Cardiac muscle cell (in vitro differentiated cells and primary cell): ENCODE data around the gene VPS9D1. TPM values are rescaled to one million over a fixed set of nuclear protein-coding genes. Genes with fewer than 3 reads are reported as not detected.
A peak's percentile ranks its signal among the peaks of the same experiment; 100 is the strongest.

Source experiments
- DNase-seq, 2 donors: peaks; one replicate each; pipeline versions ENCODE4 v3.0.0 to v3.0.0-alpha.2; 2010 to 2017; ENCODE audit warnings: low read depth in 1 of 2, low spot score in 1 of 2
- H3K27ac ChIP-seq: fragments of 200-600 bp; sonication (generic); 2 replicates; pipeline ENCODE4 v1.5.1; 2016
- H3K27me3 ChIP-seq: fragments of 200-600 bp; sonication (generic); 2 replicates; pipeline ENCODE4 v1.6.0; 2016; ENCODE audit warnings: control low read depth
- H3K36me3 ChIP-seq: fragments of 200-600 bp; sonication (generic); 2 replicates; pipeline ENCODE4 v1.5.1; 2016; ENCODE audit warnings: control low read depth
- H3K4me1 ChIP-seq: fragments of 200-600 bp; sonication (generic); 2 replicates; pipeline ENCODE4 v1.8.1; 2017; ENCODE audit warnings: low read depth, mild to moderate bottlenecking, mixed run types
- H3K4me3 ChIP-seq: fragments of 200-600 bp; sonication (generic); 2 replicates; pipeline ENCODE4 v1.5.1; 2016; ENCODE audit warnings: mild to moderate bottlenecking
- H3K9me3 ChIP-seq: fragments of 200-600 bp; sonication (generic); 2 replicates; pipeline ENCODE4 v1.5.1; 2017; ENCODE audit warnings: low read depth, mild to moderate bottlenecking, control low read depth
- CTCF ChIP-seq: IDR thresholded peaks from 2 replicates; pipeline ENCODE4 v1.5.1; 2012; ENCODE audit warnings: low read depth, mild to moderate bottlenecking, low read length
- polyA plus RNA-seq: library from polyadenylated mRNA; unstranded; fragments of >200 nt; fragmentation: Nextera tagmentation; extraction: Ambion mirVana; gene quantifications from 2 replicates; pipeline ENCODE4 v1.2.1, GENCODE V29; 2016
- total RNA-seq: library from RNA; depleted of rRNA; stranded (reverse); fragments of >200 nt; gene quantifications from 2 replicates; pipeline ENCODE4 v1.2.3, GENCODE V29; 2016

VPS9D1 gene
- total and polyA plus RNA-seq, 2 experiments from 2014 or later, result 21.3 to 22.3 TPM

- no peaks in the 10 kb centered on the region for H3K9me3 ChIP-seq
- no peak for TF ChIP-seq CTCF
- no peak for DNase-seq
- no peaks in the 10 kb centered on the region for H3K27me3 ChIP-seq
- H3K4me3 ChIP-seq, result no peak overlapping the region
- no peak overlapping the region for H3K27ac ChIP-seq
- H3K4me1 ChIP-seq, result no peaks in the 10 kb centered on the region
- no peaks in the 10 kb centered on the region for H3K36me3 ChIP-seq
Measured at GRCh38 chr16:89706518-89707260, 14.0 kb downstream of the VPS9D1 start.

- no peak for TF ChIP-seq CTCF
- Histone ChIP-seq H3K27me3 (no peaks in the 10 kb centered on the region), H3K27ac (no peak overlapping the region), H3K9me3 (no peaks in the 10 kb centered on the region), H3K36me3 (no peaks in the 10 kb centered on the region), H3K4me1 (peaks cover 4% of the 10 kb centered on the region), H3K4me3 (no peak overlapping the region)
- no peak for DNase-seq
Measured at GRCh38 chr16:89705006-89705405, 15.7 kb downstream of the VPS9D1 start.

- no peak overlapping the region for H3K4me3 ChIP-seq
- no peaks in the 10 kb centered on the region for H3K27me3 ChIP-seq
- H3K9me3 ChIP-seq, result no peaks in the 10 kb centered on the region
- no peaks in the 10 kb centered on the region for H3K36me3 ChIP-seq
- TF ChIP-seq CTCF, result no peak
- peaks cover 8% of the 10 kb centered on the region for H3K4me1 ChIP-seq
- no peak for DNase-seq
- no peak overlapping the region for H3K27ac ChIP-seq
Measured at GRCh38 chr16:89704281-89704680, 16.4 kb downstream of the VPS9D1 start.

GRCh38 chr16:89701425-89702406, 19.0 kb downstream of the VPS9D1 start, which contains the start of gene SPATA2L:
Gene SPATA2L, minus strand, starts transcription at chr16:89701705. Its CDS starts 473 bp downstream, at chr16:89701232.
- peak within 1 kb of the TSS; percentile 53 for H3K27ac ChIP-seq
- DNase-seq, result peak; percentile 82 to 97

More at GRCh38 chr16:89701425-89702406, 19.0 kb downstream of the VPS9D1 start, which contains the start of gene SPATA2L:
- H3K27me3 ChIP-seq, result no peaks in the 10 kb centered on the region
- peak within 1 kb of the TSS; percentile 49 for H3K4me3 ChIP-seq
- no peaks in the 10 kb centered on the region for H3K9me3 ChIP-seq
- no peak for TF ChIP-seq CTCF
- no peaks in the 10 kb centered on the region for H3K36me3 ChIP-seq
- H3K4me1 ChIP-seq, result peaks cover 8% of the 10 kb centered on the region
